ENCODE results near the gene CCDC86.

The CCDC86 gene

GRCh38 chr11:60899977-60900376 is 58.1 kb downstream of the CCDC86 start:
- no peak overlapping the region for H3K9ac ChIP-seq (ENCODE audit: insufficient read length)
- H3K9me3 ChIP-seq (ENCODE audit: low read depth, low read length): no peaks in the 10 kb centered on the region
- DNase-seq (ENCODE audit: low read depth, low spot score): no peak
- H3K27ac ChIP-seq: peak overlapping the region; percentile 61
- no peak overlapping the region for H3K4me3 ChIP-seq
- TF ChIP-seq FOXP2 (optimal IDR thresholded peaks at IDR 0.05; ENCODE audit: control extremely low read depth, extremely low read length, insufficient read depth) (no peak), EZH2 (IDR thresholded peaks at IDR 0.05) (no peak), POLR2AphosphoS5 (IDR thresholded peaks at IDR 0.05; ENCODE audit: borderline replicate concordance, low read depth, low read length) (no peak)
- H3K36me3 ChIP-seq (ENCODE audit: insufficient read depth, low read length): peaks cover 93% of the 10 kb centered on the region
